ENCODE results near the gene NOC2L.
"Not testable (repeated sequence)": the region's sequence is repeated elsewhere in the genome, so short reads cannot be mapped to it uniquely, and the experiment has no call there.

The NOC2L gene

GRCh38 chr1:904310-904950 lies 54.6 kb downstream of the NOC2L start:
- DNase-seq (ENCODE audit: low read depth), result peak; percentile 82

DNA sequence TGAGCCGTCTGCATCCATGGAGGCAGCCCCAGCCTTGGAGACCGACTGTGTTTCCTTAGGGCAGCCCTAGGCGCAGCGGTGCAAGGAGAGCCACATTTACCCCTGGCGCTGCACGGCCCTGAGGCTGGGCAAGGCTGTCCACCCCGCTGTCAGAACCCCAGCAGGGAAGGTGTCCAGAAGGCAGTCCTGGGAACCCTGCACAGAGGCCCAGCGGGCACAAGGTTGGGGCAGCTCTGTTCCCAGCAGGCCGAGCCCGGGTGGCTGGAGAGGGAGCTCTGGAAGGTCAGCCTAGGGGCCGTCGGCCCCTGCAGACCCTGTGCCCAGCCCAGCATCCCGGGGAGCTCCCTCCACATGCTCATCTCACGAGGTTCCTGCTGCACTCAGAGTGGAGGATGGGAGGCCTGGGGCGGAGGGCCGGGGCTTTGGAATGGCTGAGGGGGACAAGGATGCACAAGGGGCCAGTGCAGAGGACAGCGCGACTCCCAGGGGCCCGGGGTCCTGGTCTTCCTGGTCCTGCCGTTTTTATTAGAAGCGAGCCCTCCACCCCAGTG lies 55.3 kb downstream of the NOC2L start:
- DNase-seq (ENCODE audit: low read depth), result no peak

DNA sequence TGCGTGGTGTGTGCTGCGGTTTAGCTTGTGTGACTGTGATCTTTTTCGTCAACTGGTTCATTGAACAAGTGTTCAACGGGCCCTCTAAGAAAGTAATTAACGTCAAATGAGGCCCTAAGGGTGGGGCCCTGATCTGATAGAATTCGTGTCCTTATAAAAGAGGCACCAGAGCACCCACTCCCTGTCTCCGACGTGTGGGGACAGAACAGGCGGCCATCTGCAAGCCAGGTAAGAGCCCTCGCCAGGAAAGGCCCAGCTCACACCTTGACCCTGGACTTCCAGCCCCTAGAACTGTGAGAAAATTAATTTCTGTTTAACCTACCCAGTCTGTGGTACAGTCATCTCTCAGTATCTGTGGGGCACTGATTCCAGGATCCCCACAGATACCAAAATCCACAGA lies 55.8 kb downstream of the NOC2L start:
- no peak for DNase-seq (ENCODE audit: low read depth)

- DNase-seq (ENCODE audit: low read depth), result no peak
Measured at GRCh38 chr1:902802-903201, 56.3 kb downstream of the NOC2L start.

DNA sequence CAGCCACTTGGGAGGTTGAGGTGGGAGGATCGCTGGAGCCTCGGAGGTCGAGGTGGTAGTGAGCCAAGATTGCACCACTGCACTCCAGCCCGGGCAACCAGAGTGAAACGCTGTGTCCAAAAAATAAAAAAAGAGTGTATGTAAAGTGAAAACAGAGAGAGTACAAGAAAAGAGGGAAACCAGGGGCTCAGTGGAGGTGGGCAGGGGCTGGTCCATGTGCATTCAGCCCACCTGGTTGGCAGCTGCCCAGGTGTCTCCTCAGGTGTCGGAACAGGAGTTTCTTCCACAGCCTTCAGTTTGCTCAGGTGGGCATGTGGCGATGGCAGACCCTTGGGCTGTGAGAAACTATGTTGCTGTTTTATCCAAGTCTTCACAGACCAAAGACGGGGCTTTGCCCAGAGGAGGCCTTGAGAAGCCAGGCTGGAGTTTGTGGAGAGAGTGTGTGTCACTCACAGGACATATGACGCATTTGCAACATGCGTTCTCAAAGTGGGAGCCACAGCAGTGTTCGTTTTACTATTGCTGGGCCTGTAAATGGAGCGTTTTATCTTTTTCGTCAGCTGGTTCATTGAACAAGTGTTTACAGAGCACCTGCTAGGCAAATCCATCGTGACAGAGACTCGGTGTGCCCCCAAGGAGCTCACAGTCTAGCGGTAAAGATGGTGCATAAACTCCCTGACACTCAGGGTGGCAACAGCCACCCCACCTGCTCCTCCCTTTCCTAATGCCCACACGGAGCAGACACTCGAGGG lies 57.8 kb downstream of the NOC2L start:
- no peak for DNase-seq (ENCODE audit: low read depth)

DNA sequence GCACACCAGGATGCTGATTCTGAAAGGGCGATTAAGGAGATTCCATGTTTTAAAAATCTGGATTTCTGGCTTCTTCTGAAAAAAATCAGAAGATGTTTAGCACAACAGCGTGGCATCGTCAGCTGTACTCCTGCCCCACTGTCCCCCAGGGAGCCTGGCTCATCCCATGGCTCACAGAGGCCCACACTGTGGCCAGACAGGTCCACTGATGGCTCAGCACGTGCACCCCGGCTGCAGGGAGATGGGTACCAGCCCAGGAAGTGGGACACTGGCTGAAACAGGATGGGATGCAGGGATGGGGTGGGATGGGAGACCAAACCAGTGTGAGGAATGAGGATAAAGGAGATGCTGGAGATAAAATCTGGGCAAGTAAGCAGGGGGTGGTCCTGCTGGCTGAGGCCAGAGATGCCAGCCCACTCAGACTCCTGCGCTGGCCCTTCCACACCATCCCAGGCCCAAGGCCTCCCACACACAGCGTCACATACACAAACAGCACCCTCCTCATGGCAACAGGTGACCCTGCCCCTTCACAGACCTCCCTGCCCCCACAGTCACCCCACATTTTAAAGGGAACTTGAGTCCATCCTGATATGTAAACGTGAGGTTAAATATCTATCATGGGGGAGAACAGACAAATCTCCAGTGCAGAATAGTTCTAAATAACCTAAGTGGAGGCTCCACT lies 59.3 kb downstream of the NOC2L start:
- no peak for DNase-seq (ENCODE audit: low read depth)

DNA sequence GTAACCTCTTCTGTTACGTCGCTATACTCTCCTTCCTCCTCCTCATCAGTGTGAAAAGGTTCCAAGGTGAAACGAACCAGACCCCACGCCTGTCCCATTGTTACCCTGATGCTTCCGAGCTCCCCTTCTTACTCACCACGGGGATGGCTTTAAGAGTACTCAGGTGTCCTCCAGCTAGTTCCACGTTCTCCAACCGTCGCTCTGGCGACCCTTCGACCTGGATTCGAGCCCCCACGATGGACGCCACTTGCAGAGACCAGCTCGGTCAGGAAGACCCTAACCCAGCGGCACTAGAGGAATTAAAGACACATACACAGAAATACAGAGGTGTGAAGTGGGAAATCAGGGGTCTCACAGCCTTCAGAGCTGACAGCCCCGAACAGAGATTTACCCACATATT lies 61.1 kb downstream of the NOC2L start:
- not testable (repeated sequence) for DNase-seq (ENCODE audit: low read depth)

GRCh38 chr1:897226-897625 lies 61.8 kb downstream of the NOC2L start:
- DNase-seq (ENCODE audit: low read depth), result no peak

All from fibroblast of gingiva (primary cell).